ENCODE data around the gene PAPPA2. TPM values are rescaled to one million over a fixed set of nuclear protein-coding genes. Genes with fewer than 3 reads are reported as not detected.

PAPPA2 gene
- total and polyA plus RNA-seq, 2 of the 8 experiments (the other 6 are each of a cell fraction or from before 2014, with no cell fraction given), result 0.08 to 0.88 TPM

- H2BK120ac ChIP-seq (replicated peaks; ENCODE audit: low read depth, low read length), result no peak overlapping the region
- H4K5ac ChIP-seq (ENCODE audit: insufficient read length, low read depth, low read length), result no peak overlapping the region
- no peak overlapping the region for H4K91ac ChIP-seq (replicated peaks; ENCODE audit: insufficient read length, low read length)
- no peaks in the 10 kb centered on the region for H3K9me3 ChIP-seq (ENCODE audit: insufficient read depth in 2 of 2, low read depth in 1 of 2, low read length in 1 of 2)
- no peak overlapping the region for H3K27ac ChIP-seq (ENCODE audit: low read depth, low read length)
- H3K56ac ChIP-seq (replicated peaks; ENCODE audit: insufficient read length, low read depth, low read length), result no peak overlapping the region
- H3K18ac ChIP-seq (ENCODE audit: extremely low read depth, low read length), result no peak overlapping the region
- H3K14ac ChIP-seq (ENCODE audit: insufficient read length), result no peak overlapping the region
- H2BK5ac ChIP-seq (ENCODE audit: low read depth, low read length), result no peak overlapping the region
- H2BK15ac ChIP-seq (ENCODE audit: low read length), result no peak overlapping the region
- no peak overlapping the region for H4K8ac ChIP-seq (ENCODE audit: extremely low read depth, insufficient read depth, low read length)
- no peak overlapping the region for H2AK5ac ChIP-seq (ENCODE audit: low read depth, low read length)
- no peak overlapping the region for H3K23ac ChIP-seq (ENCODE audit: insufficient read length)
- H3K36me3 ChIP-seq (ENCODE audit: control insufficient read depth in 2 of 4, insufficient read depth in 4 of 4, low read length in 3 of 4), result no peaks in the 10 kb centered on the region
- H2BK12ac ChIP-seq (ENCODE audit: low read depth, low read length), result no peak overlapping the region
- H4K20me1 ChIP-seq (replicated peaks in 1 of 2; ENCODE audit: control insufficient read depth in 1 of 2, insufficient read depth in 2 of 2, low read length in 2 of 2), result no peaks in the 10 kb centered on the region
- no peak overlapping the region for H2BK20ac ChIP-seq (ENCODE audit: low read length)
- no peak overlapping the region for H3K4ac ChIP-seq (replicated peaks; ENCODE audit: insufficient read length, low read depth, low read length)
- no peak overlapping the region for H3K4me3 ChIP-seq (ENCODE audit: extremely low read depth in 1 of 4, insufficient read depth in 2 of 4, low read depth in 3 of 4, low read length in 4 of 4)
- FAIRE-seq (no peak), DNase-seq (ENCODE audit: low read depth in 1 of 2, low spot score in 2 of 2) (no peak)
- no peaks in the 10 kb centered on the region for H3K23me2 ChIP-seq (ENCODE audit: low read depth, low read length)
- no peak overlapping the region for H3K4me2 ChIP-seq (ENCODE audit: insufficient read depth in 1 of 2, low read depth in 2 of 2, low read length in 2 of 2)
- no peaks in the 10 kb centered on the region for H3K79me2 ChIP-seq (ENCODE audit: control insufficient read depth in 1 of 2, insufficient read depth in 2 of 2, low read length in 2 of 2)
- ChIA-PET CTCF (ENCODE audit: partially characterized antibody) (interaction anchor here (0.6 to 8.8 kb wide), 36 partner anchors 8 to 1243 kb away, joined by 3 to 105 read pairs (median 4); no protein-coding TSS in a partner anchor), POLR2A (ENCODE audit: partially characterized antibody) (no interaction called here)
- WGBS, 2 experiments (ENCODE audit: extremely low coverage in 1 of 2, insufficient coverage in 1 of 2, insufficient read length in 1 of 2, insufficient replicate concordance in 2 of 2, low coverage in 1 of 2, low lambda C conversion rate in 2 of 2, missing lambda C conversion rate in 1 of 2), result 81 to 100% methylated on average over 1 to 4 of the region's 4 CpGs
- no peak overlapping the region for H3K9ac ChIP-seq (replicated peaks in 1 of 4; ENCODE audit: extremely low read depth in 1 of 4, low read depth in 3 of 4, low read length in 3 of 4)
- H3K79me1 ChIP-seq (ENCODE audit: low read depth, low read length), result no peaks in the 10 kb centered on the region
- H2AFZ ChIP-seq (ENCODE audit: low read length), result no peak overlapping the region
- no peaks in the 10 kb centered on the region for H3K27me3 ChIP-seq (replicated peaks in 1 of 4; ENCODE audit: control insufficient read depth in 3 of 4, extremely low read depth in 1 of 4, insufficient read depth in 3 of 4, low read length in 3 of 4)
- peaks cover 0 to 4% (median 0%) of the 10 kb centered on the region in 4 experiments; a peak in 3 of 7 replicates for H3K4me1 ChIP-seq (replicated peaks in 1 of 4; ENCODE audit: control insufficient read depth in 3 of 4, insufficient read depth in 4 of 4, low read length in 3 of 4)
- no peak for TF ChIP-seq EGR1 (IDR thresholded peaks at IDR 0.05; ENCODE audit: borderline replicate concordance, low read depth, low read length)
- TF ChIP-seq KDM4A (IDR thresholded peaks at IDR 0.05; ENCODE audit: low read depth, low read length, severe bottlenecking), result no peak
- no peak for TF ChIP-seq PHF8 (conservative IDR thresholded peaks at IDR 0.05; ENCODE audit: low read depth, low read length)
- TF ChIP-seq YY1 (IDR thresholded peaks at IDR 0.05; ENCODE audit: low read depth, low read length), result no peak
- no peak for TF ChIP-seq TCF12 (IDR thresholded peaks at IDR 0.05; ENCODE audit: low read depth, low read length)
- no peak for TF ChIP-seq TAF7 (optimal IDR thresholded peaks at IDR 0.05; ENCODE audit: borderline replicate concordance, low read depth, low read length)
- TF ChIP-seq RAD21 (IDR thresholded peaks at IDR 0.05 in 1 of 2, conservative IDR thresholded peaks at IDR 0.05 in 1 of 2; ENCODE audit: low read depth in 2 of 2, low read length in 2 of 2), result no peak
- no peak for TF ChIP-seq HDAC6 (IDR thresholded peaks at IDR 0.05; ENCODE audit: low read depth, low read length)
These were observed 97.7 kb downstream of the PAPPA2 start for GRCh38 chr1:176560681-176561080.
